GM19455 (cell line): ENCODE data around the gene KIFC3.
"Not testable (repeated sequence)": the region's sequence is repeated elsewhere in the genome, so short reads cannot be mapped to it uniquely, and the experiment has no call there.

Experiments
- ATAC-seq: cut with Tn5 transposase; IDR thresholded peaks from one replicate; pipeline ENCODE4 v1.9.1; 2021; ENCODE audit not compliant: unreplicated experiment

The KIFC3 gene, protein sequence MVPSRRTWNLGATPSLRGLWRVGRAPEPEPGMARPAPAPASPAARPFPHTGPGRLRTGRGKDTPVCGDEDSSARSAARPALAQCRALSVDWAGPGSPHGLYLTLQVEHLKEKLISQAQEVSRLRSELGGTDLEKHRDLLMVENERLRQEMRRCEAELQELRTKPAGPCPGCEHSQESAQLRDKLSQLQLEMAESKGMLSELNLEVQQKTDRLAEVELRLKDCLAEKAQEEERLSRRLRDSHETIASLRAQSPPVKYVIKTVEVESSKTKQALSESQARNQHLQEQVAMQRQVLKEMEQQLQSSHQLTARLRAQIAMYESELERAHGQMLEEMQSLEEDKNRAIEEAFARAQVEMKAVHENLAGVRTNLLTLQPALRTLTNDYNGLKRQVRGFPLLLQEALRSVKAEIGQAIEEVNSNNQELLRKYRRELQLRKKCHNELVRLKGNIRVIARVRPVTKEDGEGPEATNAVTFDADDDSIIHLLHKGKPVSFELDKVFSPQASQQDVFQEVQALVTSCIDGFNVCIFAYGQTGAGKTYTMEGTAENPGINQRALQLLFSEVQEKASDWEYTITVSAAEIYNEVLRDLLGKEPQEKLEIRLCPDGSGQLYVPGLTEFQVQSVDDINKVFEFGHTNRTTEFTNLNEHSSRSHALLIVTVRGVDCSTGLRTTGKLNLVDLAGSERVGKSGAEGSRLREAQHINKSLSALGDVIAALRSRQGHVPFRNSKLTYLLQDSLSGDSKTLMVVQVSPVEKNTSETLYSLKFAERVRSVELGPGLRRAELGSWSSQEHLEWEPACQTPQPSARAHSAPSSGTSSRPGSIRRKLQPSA

DNA sequence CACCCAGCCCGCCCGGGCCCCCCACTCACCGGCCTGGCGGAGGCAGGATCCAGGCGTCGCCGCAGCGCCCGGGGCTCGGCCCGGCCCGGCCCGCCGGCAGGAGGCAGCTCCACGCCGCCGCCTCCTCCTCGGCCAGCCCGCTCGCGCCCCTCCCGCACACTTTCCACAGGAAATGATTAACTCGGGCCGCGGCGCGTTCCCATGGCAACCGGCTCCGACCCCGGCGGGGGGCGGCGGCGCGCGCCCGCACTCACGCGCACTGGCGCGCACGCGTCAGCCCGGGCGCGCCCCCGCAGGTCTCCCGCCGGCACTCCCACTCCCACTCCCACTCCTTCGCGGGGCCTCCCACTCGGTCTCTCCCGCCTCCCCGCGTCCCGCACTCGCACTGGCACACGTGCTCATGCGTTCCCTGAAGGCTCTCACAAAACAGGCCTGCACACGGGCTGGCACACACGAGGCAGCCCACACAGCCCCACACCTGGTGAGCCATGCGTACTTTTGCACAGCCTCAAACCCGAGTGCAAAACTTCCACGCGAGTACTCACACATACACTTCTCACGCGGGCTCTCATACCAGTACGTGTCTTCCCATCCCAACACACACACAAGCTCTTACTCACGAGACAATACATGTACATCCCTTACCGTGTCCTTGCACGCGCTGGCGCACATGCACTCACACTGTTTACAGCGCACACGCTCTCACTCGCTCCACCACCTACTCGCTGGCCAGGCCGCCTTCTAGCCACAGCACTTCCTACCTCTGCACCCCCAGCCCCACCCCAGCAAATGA lies at the start of gene KIFC3:
TSS of gene KIFC3 (minus strand) at position 151 of the 793 bp plus-strand sequence. CDS start 4,248 bp downstream, outside the sequence.
- no peak for ATAC-seq

DNA sequence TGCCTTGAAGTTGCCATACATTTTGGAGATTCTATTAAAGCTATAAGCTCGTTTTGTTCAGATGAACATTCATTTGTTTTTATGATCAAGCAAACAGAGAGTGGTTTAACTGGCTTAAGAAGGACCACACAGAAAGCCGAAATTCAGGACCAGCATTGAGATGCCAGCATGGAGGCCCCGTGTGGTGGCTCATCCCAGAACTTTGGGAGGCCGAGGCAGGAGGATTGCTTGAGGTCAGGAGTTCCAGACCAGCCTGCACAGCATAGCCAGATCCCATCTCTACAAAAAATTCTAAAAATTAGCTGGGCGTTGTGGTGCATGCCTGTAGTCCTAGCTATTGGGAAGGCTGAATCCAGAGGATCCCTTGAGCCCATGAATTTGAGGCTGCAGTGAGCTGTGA lies 45.9 kb upstream of the KIFC3 start:
- ATAC-seq = no peak

DNA sequence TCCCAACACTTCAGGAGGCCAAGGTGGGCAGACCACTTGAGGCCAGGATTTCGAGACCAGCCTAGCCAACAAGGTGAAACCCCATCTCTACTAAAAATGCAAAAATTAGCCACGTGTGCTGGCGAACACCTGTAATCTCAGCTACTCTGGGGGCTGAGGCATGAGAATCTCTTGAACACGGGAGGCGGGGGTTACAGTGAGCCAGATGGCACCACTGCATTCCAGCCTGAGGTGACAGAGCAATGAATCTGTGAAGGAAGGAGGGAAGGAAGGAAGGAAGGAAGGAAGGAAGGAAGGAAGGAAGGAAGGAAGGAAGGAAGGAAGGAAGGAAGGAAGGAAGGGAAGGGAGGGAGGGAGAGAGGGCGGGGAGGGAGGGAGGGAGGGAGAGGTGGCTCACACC lies 44.6 kb upstream of the KIFC3 start:
- ATAC-seq = not testable (repeated sequence)

DNA sequence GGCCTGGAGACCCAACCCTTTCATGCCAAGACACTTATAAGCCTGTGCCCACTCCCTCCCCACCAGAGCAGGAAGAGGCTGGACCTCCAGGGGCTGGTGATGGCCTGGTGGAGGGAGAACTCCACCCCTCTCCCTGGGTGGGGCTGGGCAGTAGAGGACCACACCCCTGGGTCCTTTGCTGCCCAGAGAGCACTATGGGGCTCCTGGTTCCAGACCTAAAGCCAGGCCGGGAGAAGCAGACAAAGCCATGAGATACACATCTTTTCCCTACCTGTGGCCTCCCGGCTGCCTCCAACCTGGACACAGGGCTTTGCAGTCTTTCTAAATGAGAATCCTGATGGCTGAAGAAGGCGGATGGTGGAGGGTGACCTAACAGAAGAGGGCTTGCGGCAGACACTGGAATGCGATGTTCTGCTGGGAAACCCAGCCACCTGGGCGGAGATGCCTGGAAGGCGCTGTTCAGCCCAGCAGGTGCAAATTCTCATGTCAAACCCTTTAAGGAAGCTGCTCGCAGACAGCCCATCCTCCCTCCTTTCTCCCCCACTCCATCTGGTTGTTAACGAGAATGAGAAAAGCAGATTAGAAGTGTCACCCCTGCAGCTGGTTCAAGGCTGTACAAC lies 43.9 kb upstream of the KIFC3 start:
- ATAC-seq = no peak

DNA sequence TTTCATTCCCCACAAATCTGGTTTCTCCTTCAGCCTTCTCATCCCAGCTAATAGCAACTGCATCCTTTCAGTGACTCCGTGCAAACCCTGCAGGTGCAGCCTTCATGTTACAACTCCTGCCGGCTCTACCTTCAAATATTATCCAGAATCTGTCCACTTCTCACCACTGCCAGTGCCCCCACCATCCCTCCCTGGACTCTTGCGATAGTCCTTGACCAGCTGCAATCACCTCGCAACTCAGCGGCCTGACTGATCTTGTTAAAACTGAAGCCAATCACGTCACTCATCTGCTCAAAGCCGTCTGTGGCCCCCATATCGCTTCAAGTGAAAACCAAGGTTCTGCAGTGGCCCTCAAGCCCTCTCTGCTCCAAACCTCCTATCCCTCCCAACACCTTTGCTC lies 42.8 kb upstream of the KIFC3 start:
- ATAC-seq = no peak

DNA sequence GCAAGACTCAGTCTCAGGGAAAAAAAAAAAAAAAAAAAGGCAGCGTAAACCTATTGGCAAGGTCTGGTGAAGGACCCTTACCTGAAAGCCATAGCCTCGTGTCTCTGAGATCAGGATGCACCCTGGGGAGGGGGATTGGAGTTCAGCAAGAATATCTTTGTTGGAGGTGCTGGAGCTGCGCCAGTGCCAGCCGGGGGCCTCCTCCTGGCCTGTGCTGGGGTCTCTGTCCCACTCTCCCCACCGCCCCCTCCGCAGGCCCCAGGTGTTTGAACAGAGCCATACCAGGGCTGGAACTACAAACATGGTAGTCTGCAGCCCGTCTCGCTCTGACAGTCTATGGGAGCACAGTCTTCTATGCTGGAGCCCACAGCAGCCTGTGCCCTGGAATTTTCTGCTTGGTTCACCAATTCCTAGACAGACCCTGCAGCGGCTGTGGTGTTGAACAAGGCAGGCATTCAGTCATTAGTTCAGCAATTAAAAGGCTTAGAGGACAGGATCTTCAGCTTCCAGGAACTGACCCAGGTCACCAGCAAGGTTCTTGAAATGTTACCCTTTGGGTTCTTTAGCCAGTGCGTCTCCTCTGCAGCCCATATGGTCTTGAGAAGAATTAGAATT lies 42.2 kb upstream of the KIFC3 start:
- no peak for ATAC-seq

DNA sequence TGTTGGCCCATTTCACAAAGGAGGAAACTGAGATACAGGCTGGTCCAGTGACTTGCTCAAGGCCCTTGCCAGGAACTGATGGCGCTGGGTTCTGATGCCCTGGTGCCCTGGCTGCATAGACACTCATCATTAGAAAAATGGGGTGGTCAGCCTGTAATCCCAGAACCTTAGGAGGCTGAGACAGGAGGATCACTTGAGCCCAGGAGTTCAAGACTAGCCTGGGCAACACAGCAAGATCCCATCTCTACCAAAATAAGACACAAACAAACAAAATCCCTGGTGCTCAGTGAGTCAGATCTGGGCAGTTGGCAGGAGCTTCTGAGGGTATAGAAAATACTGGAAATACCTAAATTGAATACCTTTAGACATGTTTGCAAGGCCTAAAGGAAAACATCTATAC lies 41.1 kb upstream of the KIFC3 start:
- no peak for ATAC-seq

DNA sequence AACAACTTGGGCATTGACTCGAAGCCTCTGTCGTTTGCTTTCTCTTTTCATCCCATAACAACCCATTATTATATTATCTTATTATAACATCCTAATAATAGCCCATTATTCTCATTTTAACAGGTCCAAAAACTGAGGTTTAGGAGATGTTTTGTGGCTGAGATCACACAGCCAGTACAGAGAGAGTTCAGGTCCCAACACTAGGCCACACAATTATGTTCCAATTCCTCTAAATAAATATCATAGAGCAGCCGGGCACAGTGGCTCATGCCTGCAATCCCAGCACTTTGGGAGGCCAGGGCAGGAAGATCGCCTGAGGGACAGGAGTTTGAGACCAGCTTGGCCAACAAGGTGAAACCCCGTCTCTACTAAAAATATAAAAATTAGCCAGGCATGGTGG lies 40.3 kb upstream of the KIFC3 start:
- ATAC-seq = no peak

DNA sequence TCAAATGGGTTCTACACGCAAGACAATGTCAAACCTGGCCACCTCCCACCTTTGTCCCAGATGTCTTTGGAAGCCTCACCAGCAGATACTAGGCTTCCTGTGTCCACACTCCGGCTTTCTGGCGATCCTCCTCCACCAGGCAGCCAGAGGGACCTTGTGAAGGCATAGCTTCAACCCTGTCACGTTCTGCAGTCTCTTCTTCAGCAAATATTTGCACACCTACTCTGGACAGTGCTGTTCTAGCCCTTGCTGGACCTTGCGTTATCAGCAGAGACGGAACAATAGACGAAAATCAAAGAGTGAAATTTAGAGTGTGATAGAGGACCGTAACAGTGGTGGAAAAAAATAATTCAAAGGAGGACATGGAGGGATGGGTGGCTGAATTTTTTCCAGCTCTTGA lies 38.5 kb upstream of the KIFC3 start:
- ATAC-seq = no peak

DNA sequence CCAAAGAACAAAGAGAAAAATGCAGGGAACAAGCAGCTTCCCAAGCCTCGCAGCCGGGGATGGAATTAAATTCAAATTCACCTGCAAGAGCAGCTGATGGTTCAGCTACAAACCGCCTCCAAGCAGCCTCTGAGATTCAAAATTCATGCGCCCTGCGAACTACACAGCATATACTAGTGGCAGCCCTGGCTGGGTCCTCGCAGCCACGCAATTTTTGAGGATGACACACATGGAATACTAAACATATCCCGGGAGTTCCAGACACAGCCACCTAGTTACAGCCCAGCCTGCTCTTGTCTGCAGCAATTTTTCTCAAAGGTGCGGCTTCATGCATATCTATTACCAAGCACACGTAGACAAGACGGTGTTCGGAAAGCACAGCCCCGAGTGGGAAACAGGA lies 35.9 kb upstream of the KIFC3 start:
- ATAC-seq = no peak

DNA sequence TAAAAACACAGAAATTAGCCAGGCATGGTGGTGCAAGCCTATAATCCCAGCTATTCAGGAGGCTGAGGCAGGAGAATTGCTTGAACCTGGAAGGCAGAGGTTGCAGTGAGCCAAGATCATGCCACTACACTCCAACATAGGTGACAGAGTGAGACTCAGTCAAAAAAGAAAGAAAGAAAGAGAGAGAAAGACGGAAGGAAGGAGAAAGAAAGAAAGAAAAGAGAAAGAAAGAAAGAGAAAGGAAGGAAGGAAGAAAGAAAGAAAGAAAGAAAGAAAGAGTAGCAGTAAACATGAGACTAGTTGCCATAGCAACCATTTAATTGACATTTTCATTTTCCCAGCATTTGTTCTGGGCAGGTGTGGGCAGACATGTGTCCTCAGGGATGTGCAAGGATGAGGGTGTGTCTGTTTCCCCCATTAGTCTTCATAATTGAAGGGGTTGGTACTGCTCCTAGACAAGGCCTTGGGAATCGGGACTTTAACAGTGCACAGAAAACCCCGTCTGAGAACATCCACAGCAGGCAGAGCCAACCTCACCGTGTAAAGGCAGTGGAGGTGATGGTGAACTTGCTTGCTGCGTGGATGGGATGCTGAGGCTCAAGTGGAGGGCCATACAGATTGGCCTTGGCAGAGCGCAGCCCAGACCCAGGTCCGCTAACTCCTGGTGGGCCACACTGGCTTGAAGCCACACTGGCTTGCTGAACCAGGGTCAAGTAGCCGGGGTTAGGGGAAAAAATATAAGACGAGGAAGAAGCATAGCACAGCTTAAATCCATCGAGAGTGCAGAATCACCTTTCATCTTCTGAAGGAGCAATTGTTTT lies 35.2 kb upstream of the KIFC3 start:
- no peak for ATAC-seq

DNA sequence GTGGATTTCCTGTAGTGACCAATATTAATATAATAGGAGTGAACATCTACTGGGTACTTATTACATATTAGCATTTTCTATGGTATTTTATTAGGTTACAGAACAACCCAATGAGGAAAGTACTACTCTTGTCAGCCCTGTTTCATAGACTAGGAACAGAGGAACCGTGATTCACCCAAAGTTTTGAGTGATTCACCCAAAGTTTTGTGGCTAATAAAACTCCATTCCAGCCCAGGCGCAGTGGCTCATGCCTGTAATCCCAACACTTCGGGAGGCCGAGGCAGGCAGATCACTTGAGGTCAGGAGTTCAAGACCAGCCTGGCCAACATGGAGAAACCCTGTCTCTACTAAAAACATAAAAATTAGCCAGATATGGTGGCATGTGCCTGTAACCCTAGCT lies 33.1 kb upstream of the KIFC3 start:
- not testable (repeated sequence) for ATAC-seq

DNA sequence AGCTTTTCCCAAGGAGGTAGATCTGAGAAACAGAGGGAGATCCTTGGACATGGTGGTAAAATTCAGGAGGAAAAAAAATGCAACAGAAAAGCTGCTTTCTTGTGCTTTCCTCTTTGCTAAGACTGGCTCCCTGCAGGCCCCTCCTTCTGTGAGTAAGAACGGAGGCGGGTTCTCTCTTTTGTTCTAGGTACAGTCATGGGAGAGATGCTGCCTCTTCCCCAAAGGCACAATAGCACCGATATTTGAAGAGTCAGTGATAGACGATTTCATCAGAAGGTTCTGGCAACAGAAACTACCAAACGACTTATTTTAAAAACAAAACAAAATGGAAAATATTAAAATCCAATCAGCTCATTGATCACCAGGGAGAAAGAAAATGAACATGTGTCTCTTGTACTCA lies 32.6 kb upstream of the KIFC3 start:
- no peak for ATAC-seq

DNA sequence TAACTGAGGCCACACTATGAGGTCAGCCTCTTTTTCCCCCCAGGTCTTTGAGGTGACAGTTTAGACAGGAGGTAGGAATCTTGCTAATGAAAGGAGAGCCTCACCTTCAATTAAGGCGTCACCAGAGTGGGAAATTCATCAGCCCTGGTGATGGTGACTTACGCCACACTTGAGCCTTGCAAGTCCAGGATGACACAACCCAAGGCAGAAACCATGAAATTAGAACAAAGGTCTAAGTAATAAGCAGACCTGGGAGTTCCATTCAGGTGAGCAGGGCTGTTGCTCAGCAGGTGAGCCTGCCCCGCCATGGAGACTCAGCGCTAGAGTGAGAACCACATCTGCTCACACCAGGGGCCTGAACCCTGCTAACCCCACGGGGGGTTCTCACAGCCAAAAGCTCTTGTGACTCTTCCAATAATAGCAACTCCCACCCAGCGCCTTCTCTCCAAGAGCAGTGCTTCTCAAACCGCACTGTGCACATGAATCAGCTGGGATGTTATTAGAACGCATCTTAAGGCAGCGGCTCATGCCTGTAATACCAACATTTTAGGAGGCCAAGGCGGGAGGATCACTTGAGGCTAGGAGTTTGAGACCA lies 28.7 kb upstream of the KIFC3 start:
- ATAC-seq = no peak

DNA sequence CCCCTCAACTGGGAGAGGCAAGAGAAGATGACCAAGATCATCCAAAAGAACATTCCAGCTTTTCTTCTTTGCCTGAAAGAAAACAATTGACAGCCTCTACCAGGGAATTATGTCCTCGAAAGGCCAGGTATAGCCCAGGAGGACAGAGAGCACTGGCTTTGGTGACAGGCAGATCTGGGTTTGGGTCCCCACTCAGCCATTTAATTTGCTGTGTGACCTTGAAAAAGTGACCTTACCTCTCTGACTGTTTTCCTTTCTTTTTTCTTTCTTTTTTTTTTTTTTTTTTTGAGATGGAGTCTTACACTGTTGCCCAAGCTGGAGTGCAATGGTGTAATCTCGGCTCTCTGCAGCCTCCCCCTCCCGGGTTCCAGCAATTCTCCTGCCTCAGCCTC lies 27.7 kb upstream of the KIFC3 start:
- ATAC-seq = no peak

DNA sequence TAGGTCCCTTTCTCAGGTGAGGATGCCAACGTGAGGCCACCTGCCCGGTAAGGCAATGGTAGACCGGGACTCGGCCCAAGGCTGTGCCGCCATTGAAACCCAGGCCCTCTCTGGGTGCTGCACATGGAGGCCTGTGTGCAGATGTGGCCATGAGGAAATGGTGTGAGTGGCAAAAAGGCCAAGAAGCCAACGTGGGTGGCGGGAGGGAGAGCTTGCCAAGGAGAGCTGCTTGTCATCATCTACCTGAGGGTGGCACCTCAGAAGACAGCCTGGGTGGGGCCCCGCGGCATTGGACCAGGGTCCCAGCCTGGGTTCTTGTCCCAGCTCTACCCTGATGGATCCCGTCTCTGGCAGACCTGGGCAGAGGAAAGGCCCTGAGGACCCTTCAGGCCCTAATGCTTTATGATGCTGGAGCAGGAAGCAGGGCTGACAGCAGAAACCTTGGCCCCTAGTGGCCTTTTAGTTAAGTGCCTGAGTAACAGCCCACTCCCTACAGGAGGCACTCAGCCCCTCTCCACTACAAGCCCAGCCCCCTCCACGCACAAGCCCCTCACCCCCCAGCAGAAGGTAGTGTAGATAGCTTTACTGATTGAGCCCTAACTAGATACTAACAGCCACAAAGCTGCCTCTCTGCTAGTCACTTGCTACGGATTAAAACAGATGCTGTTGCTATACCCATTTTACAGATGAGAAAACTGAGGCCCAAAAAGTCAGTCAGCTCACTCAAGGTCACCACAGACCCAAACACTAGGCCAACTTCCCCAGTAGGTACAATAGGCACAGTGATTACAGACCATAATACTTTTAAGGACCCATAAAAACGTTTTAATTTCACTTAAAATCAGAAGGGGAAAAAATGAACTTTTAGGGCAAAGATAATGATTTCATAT lies 26.2 kb upstream of the KIFC3 start:
- no peak for ATAC-seq

DNA sequence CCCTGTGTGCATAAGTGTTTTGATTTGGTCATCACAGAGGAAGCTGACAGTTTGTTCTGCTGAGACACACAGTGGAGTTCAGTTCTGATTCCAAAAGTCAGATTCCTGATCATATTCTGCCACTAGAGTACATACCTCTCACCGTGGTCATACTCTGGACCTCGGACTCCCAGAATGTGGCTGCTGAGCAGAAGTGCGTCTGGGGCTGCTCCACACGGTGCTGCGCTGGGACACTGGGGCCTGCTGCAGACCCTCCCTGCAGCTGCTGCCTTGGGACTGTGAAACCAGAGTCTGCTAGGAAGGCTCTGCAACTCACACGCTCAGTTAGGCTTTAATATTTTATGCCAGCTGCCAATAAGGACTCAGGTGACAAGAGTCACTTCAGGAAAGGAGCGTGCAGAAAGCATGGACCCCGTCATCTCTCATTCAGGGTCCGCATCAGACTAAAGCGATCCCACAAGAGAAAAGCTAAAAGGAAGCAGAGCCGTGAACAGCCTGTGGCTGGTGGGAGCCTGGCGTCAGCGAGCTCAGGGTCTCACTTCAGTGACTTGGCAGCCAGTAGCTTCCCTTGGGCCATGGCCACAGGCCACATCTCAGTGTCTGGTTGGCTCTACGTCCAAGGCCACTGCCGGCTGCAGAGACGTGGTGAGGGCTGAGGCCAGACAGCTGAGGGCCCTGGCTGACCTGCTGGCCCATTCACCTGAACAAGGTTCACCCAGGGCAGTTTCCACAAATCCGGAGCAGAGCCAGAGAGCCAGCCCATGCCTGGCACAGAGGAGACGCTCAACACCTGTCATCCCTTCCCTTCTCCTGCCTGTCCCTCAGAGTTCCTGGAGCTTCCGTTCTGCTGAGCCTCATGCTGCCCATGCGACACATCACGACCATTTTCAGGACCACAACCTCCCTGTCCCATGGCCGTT lies 24.7 kb upstream of the KIFC3 start:
- no peak for ATAC-seq
